IMR-90 (cell line): ENCODE data around the gene TCF12. TPM values are rescaled to one million over a fixed set of nuclear protein-coding genes. Genes with fewer than 3 reads are reported as not detected.

Experiments
- ATAC-seq: fragments of 200-7000 bp; cut with Tn5 transposase; 2 replicates; pipeline ENCODE4 v1.9.1; 2020; ENCODE audit warnings: low read depth, mild to moderate bottlenecking, moderate library complexity
- BruUV-seq: library from RNA; stranded (reverse); fragments of 400-500 nt; replicated peaks from 2 replicates; lab custom pipeline; 2021; lab: Mats Ljungman, UMichigan
- CTCF ChIA-PET: fragments of 300-600 bp; formaldehyde crosslinking; extraction: SDS; loops from one replicate; lab custom pipeline; 2021; ENCODE audit warnings: antibody characterized with exemption; lab: Yijun Ruan, JAX
- POLR2A ChIA-PET: fragments of 300-600 bp; sonication (Branson Sonifier 250); formaldehyde crosslinking; loops from one replicate; lab custom pipeline; 2022; ENCODE audit warnings: antibody characterized with exemption; ENCODE audit not compliant: unreplicated experiment; lab: Charles Lee
- DNase-seq: peaks from one replicate; pipeline ENCODE4 v3.0.0; 2013
- H2AFZ ChIP-seq: replicated peaks from 2 replicates; pipeline ENCODE3; 2013; ENCODE audit warnings: low read length, mild to moderate bottlenecking; ENCODE audit not compliant: poor library complexity
- H2AK5ac ChIP-seq: 2 replicates; pipeline ENCODE4 v1.6.1; 2013; ENCODE audit warnings: low read depth, low read length, inconsistent platforms
- H2AK9ac ChIP-seq: replicated peaks from 2 replicates; pipeline ENCODE3; 2013; ENCODE audit warnings: mild to moderate bottlenecking, low read depth, low read length, moderate library complexity; ENCODE audit not compliant: poor library complexity
- H2BK120ac ChIP-seq: 2 replicates; pipeline ENCODE4 v1.6.1; 2013; ENCODE audit warnings: low read depth, low read length, inconsistent platforms
- H2BK15ac ChIP-seq: 3 replicates; pipeline ENCODE4 v1.6.1; 2013; ENCODE audit warnings: low read depth, low read length, inconsistent platforms
- H2BK20ac ChIP-seq: 2 replicates; pipeline ENCODE4 v1.6.1; 2013; ENCODE audit warnings: low read depth, mild to moderate bottlenecking, inconsistent platforms, low read length, moderate library complexity
- H2BK5ac ChIP-seq: 2 replicates; pipeline ENCODE4 v1.6.1; 2013; ENCODE audit warnings: mild to moderate bottlenecking, low read depth, low read length, inconsistent platforms; ENCODE audit not compliant: poor library complexity, severe bottlenecking
- H3K14ac ChIP-seq: replicated peaks from 2 replicates; pipeline ENCODE4 v1.6.1; 2013; ENCODE audit warnings: low read depth, low read length, inconsistent platforms
- H3K18ac ChIP-seq: 2 replicates; pipeline ENCODE4 v1.6.1; 2013; ENCODE audit warnings: low read depth, low read length, control low read depth
- H3K23ac ChIP-seq: 2 replicates; pipeline ENCODE4 v1.6.1; 2013; ENCODE audit warnings: low read depth, low read length, inconsistent platforms
- H3K27ac ChIP-seq: 2 replicates; pipeline ENCODE4 v1.5.1; 2013; ENCODE audit warnings: mild to moderate bottlenecking, control low read depth, low read length; ENCODE audit not compliant: insufficient read depth
- H3K27me3 ChIP-seq: 2 replicates; pipeline ENCODE4 v1.6.1; 2013; ENCODE audit warnings: low read length; ENCODE audit not compliant: control insufficient read depth, insufficient read depth
- H3K36me3 ChIP-seq: 2 replicates; pipeline ENCODE4 v1.6.1; 2013; ENCODE audit warnings: low read length, mixed read lengths; ENCODE audit not compliant: control insufficient read depth, insufficient read depth
- H3K4ac ChIP-seq: 2 replicates; pipeline ENCODE4 v1.6.1; 2013; ENCODE audit warnings: low read depth, low read length, inconsistent platforms
- H3K4me1 ChIP-seq: 2 replicates; pipeline ENCODE4 v1.6.1; 2013; ENCODE audit warnings: low read length, mixed read lengths; ENCODE audit not compliant: control insufficient read depth, insufficient read depth
- H3K4me2 ChIP-seq: 2 replicates; pipeline ENCODE4 v1.6.1; 2013; ENCODE audit warnings: low read depth, mild to moderate bottlenecking, control low read depth, low read length, moderate library complexity
- H3K4me3 ChIP-seq: 2 replicates; pipeline ENCODE4 v1.5.1; 2013; ENCODE audit warnings: low read depth, mild to moderate bottlenecking, control low read depth, low read length, moderate library complexity; ENCODE audit not compliant: insufficient read depth
- H3K56ac ChIP-seq: 2 replicates; pipeline ENCODE4 v1.6.1; 2013; ENCODE audit warnings: low read length, inconsistent platforms; ENCODE audit not compliant: insufficient read depth; ENCODE audit errors: extremely low read depth
- H3K79me1 ChIP-seq, 2 experiments: 2 replicates each; pipeline ENCODE4 v1.6.1; 2013; ENCODE audit warnings: low read length in 2 of 2, inconsistent platforms in 1 of 2, low read depth in 1 of 2
- H3K9ac ChIP-seq: 2 replicates; pipeline ENCODE4 v1.6.1; 2013; ENCODE audit warnings: low read depth, low read length, control low read depth
- H3K9me1 ChIP-seq: 2 replicates; pipeline ENCODE4 v1.6.1; 2013; ENCODE audit warnings: low read length, inconsistent platforms; ENCODE audit not compliant: insufficient read depth
- H3K9me3 ChIP-seq: 2 replicates; pipeline ENCODE4 v1.6.1; 2013; ENCODE audit warnings: low read length; ENCODE audit not compliant: control insufficient read depth, insufficient read depth
- H4K20me1 ChIP-seq: 2 replicates; pipeline ENCODE4 v1.6.1; 2013; ENCODE audit warnings: low read length, inconsistent platforms; ENCODE audit not compliant: insufficient read depth
- H4K5ac ChIP-seq: 2 replicates; pipeline ENCODE4 v1.6.1; 2013; ENCODE audit warnings: mild to moderate bottlenecking, low read depth, low read length, control low read depth
- H4K8ac ChIP-seq, 2 experiments: 2 replicates each; pipeline ENCODE4 v1.6.1; 2013; ENCODE audit warnings: low read depth in 2 of 2, low read length in 2 of 2, control low read depth in 1 of 2, inconsistent platforms in 1 of 2
- H4K91ac ChIP-seq: 2 replicates; pipeline ENCODE4 v1.6.1; 2013; ENCODE audit warnings: low read depth, low read length, inconsistent platforms; ENCODE audit not compliant: insufficient read depth
- CEBPB ChIP-seq: IDR thresholded peaks from 2 replicates; pipeline ENCODE4 v1.6.1; 2012; ENCODE audit warnings: low read depth, low read length, improper control_type of control experiment
- CTCF ChIP-seq: conservative IDR thresholded peaks from 2 replicates; pipeline ENCODE4 v1.5.1; 2012; ENCODE audit warnings: mild to moderate bottlenecking, low read depth, low read length, improper control_type of control experiment
- ELK1 ChIP-seq: fragments of 150-350 bp; IDR thresholded peaks from 2 replicates; pipeline ENCODE4 v1.6.1; 2016; ENCODE audit warnings: low read depth, mild to moderate bottlenecking, low read length, moderate library complexity, borderline replicate concordance
- FOS ChIP-seq: fragments of 150-350 bp; IDR thresholded peaks from 2 replicates; pipeline ENCODE4 v1.6.1; 2016; ENCODE audit warnings: low read depth, low read length
- MAFK ChIP-seq: IDR thresholded peaks from 2 replicates; pipeline ENCODE4 v1.6.1; 2012; ENCODE audit warnings: low read depth, low read length, improper control_type of control experiment
- NFE2L2 ChIP-seq: fragments of 150-350 bp; IDR thresholded peaks from 2 replicates; pipeline ENCODE4 v1.6.1; 2016; ENCODE audit warnings: low read depth, mild to moderate bottlenecking, low read length
- POLR2A ChIP-seq: IDR thresholded peaks from 2 replicates; pipeline ENCODE4 v1.6.1; 2012; ENCODE audit warnings: mild to moderate bottlenecking, low read depth, low read length
- RCOR1 ChIP-seq: IDR thresholded peaks from 2 replicates; pipeline ENCODE4 v1.6.1; 2012; ENCODE audit warnings: mild to moderate bottlenecking, low read length, improper control_type of control experiment; ENCODE audit not compliant: insufficient replicate concordance
- RFX5 ChIP-seq: IDR thresholded peaks from 2 replicates; pipeline ENCODE4 v1.8.0; 2012; ENCODE audit warnings: low read depth, mild to moderate bottlenecking, low read length, moderate library complexity
- SMC3 ChIP-seq: fragments of 150-350 bp; IDR thresholded peaks from 2 replicates; pipeline ENCODE4 v1.6.1; 2016; ENCODE audit warnings: low read depth, mild to moderate bottlenecking, antibody characterized with exemption, low read length, moderate library complexity
- WGBS, 2 experiments: methylation state at CpG; one replicate each; pipeline versions ENCODE4 v1.1.5 to v1.1.7; 2013; ENCODE audit warnings: missing lambda C conversion rate in 2 of 2; ENCODE audit not compliant: insufficient read length in 1 of 2; ENCODE audit errors: extremely low coverage in 2 of 2; 5-methylcytosine and 5-hydroxymethylcytosine counted together
- dilution Hi-C: fragments of 300-500 bp; cut with HindIII; formaldehyde crosslinking; loops from one replicate; pipeline ENCODE4 v1.14.3; 2018; ENCODE audit warnings: low sequenced_read_pairs; ENCODE audit not compliant: unreplicated experiment
- in situ Hi-C: fragments of 300-500 bp; cut with MboI; formaldehyde crosslinking; loops from 3 replicates; pipeline ENCODE4 v1.14.3; 2019; ENCODE audit warnings: low sequenced_read_pairs, inconsistent platforms, mixed read lengths
- intact Hi-C: fragments of 100-400 bp; cut with micrococcal nuclease; formaldehyde crosslinking; loops from 2 replicates; pipeline ENCODE4 v1.10.0; 2022
- polyA plus RNA-seq, 3 experiments: library from polyadenylated mRNA; depleted of rRNA; stranded (reverse); fragments of >200 nt; gene quantifications; 2 replicates each; pipeline ENCODE4 v1.2.3, GENCODE V29; 2012; ENCODE audit warnings: low replicate concordance in 1 of 3
- total RNA-seq: library from RNA; depleted of rRNA; stranded (reverse); fragments of >200 nt; gene quantifications from 2 replicates; pipeline ENCODE4 v1.2.3, GENCODE V29; 2012

The TCF12 gene
- total and polyA plus RNA-seq, 2 of the 4 experiments (the other 2 are of a cell fraction): 79.4 to 160 TPM

GRCh38 chr15:57227166-57227565, 308.7 kb downstream of the TCF12 start:
- WGBS, 2 experiments: no CpG with 5 or more reads among the region's 3 CpGs
- H4K20me1 ChIP-seq: no peaks in the 10 kb centered on the region; the same call in 1 of the 2 replicates
- no peak overlapping the region for H4K8ac ChIP-seq
- no peak overlapping the region for H3K4me3 ChIP-seq
- 0 out of 2 replicates have a peak overlapping the region, but pooled peaks have one; percentile 24 for H3K14ac ChIP-seq
- H3K9me3 ChIP-seq: no peaks in the 10 kb centered on the region
- DNase-seq (no peak), ATAC-seq (peak; percentile 53; the same call in 1 of the 2 replicates)
- in situ Hi-C loops (no loop called here), dilution Hi-C loops (no loop called here), intact Hi-C loops (no loop called here)
- TF ChIP-seq FOS: no peak
- no peak for TF ChIP-seq RFX5
- no peak for TF ChIP-seq RCOR1
- TF ChIP-seq MAFK: no peak
- TF ChIP-seq SMC3: no peak
- no peak for TF ChIP-seq ELK1
- TF ChIP-seq NFE2L2: no peak
- no peak for TF ChIP-seq CEBPB
- no peak for TF ChIP-seq POLR2A
- no peak for TF ChIP-seq CTCF
- no peak overlapping the region for H2BK120ac ChIP-seq
- H3K4me2 ChIP-seq: peak overlapping the region; percentile 2; the same call in 1 of the 2 replicates
- no peak overlapping the region for H3K9ac ChIP-seq
- H3K4me1 ChIP-seq: peaks cover 3% of the 10 kb centered on the region; the same call in 1 of the 2 replicates
- H3K4ac ChIP-seq: no peak overlapping the region
- no peak overlapping the region for H2BK20ac ChIP-seq
- H3K56ac ChIP-seq: no peak overlapping the region
- H3K27me3 ChIP-seq: no peaks in the 10 kb centered on the region
- H3K27ac ChIP-seq: no peak overlapping the region
- no peak overlapping the region for H2AK9ac ChIP-seq
- no peak overlapping the region for H2BK5ac ChIP-seq
- POLR2A ChIA-PET: no interaction called here
- no TSS peak for BruUV-seq
- H2AK5ac ChIP-seq: no peak overlapping the region
- no peak overlapping the region for H3K18ac ChIP-seq
- H3K9me1 ChIP-seq: no peaks in the 10 kb centered on the region
- CTCF ChIA-PET: no interaction called here
- H4K91ac ChIP-seq: no peak overlapping the region
- H3K79me1 ChIP-seq: peaks cover 15 to 21% of the 10 kb centered on the region in 2 experiments; a peak in 3 of 4 replicates
- H4K5ac ChIP-seq: no peak overlapping the region
- no peak overlapping the region for H2BK15ac ChIP-seq
- no peak overlapping the region for H3K23ac ChIP-seq
- H2AFZ ChIP-seq: no peak overlapping the region
- H3K36me3 ChIP-seq: peaks cover under 1% of the 10 kb centered on the region; the same call in 1 of the 2 replicates
